ENCODE results near the gene STX4.
A peak's percentile ranks its signal among the peaks of the same experiment; 100 is the strongest.

STX4 gene, protein sequence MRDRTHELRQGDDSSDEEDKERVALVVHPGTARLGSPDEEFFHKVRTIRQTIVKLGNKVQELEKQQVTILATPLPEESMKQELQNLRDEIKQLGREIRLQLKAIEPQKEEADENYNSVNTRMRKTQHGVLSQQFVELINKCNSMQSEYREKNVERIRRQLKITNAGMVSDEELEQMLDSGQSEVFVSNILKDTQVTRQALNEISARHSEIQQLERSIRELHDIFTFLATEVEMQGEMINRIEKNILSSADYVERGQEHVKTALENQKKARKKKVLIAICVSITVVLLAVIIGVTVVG

DNA sequence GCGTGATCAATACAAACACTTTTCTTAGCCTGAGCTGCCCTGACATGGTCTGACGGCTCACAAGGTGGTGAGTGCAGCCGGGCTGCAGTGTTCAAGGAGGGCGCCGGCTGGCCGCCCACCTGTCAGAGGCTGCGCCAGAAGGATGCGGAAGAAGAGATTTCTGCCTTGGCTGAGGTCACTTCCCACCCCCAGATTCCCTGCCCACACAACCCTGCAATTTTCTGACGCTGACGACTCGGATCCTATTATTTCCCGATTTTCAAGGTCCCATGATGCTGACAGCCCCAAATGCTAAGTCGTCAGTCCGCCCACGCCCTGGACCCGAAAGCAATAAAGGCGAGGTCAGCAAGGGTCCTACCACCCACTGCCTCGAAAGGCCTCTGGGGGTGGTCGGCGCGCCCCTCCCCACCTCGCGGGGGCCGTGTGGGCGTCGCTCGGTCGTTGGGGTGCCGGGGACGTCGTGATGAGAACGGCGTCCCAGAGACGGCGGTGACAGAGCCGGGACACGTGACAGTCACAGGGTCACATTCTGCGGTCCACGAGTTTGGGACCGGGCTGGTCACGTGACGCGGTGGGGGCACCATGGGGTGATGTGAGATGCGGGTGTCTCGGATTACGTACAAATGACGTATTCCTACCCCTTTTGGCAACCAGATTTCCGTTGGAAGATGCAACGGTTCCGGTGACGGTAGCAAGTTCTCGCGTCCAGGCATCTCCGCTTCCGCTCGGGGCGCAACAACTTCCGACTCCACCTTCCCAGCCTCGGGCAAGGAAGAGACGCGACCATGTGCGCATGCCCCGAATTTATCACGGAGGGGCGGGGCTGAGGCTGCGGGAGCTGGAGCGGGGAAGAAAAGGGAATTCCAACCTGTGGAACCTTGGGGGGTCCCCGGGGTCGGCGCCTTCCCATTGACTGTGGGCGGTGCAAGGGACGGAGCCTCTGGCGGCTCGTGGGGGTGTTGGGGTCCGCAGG lies at the start of gene STX4:
STX4 (plus strand) TSS at position 823 of the 973 bp plus-strand sequence. CDS start 248 bp downstream, outside the sequence.
- peak; percentile 92 for DNase-seq (ENCODE audit: low spot score)

DNA sequence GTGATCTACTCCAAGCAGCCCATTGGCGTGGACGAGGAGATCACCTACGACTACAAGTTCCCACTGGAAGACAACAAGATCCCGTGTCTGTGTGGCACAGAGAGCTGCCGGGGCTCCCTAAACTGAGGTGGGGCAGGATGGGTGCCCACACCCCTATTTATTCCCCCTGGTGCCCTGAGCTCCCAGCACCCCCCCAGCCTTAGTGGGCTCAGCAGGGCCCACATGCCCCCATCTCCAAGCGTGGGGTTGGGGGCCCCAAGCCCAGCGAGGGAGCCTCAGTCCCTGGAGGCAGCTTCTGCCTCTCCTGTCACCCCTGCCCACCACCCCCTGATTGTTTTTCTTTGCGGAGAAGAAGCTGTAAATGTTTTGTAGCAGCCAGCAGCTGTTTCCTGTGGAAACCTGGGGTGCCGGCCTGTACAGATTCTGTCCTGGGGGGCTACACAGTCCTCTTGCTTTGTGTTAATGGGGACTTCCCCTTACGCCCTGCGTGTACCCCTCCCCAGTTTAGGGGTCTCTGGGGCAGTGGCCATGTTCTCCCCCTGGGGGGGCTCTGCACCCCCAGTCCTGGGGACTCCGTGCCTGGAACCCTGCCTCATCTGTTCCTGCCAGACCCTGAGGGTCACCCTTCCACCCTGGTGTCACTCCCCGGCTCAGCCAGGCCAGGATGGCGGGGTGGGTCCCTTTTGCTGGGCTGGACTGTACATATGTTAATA lies 49.3 kb upstream of the STX4 start:
- no peak for DNase-seq (ENCODE audit: low spot score)

DNA sequence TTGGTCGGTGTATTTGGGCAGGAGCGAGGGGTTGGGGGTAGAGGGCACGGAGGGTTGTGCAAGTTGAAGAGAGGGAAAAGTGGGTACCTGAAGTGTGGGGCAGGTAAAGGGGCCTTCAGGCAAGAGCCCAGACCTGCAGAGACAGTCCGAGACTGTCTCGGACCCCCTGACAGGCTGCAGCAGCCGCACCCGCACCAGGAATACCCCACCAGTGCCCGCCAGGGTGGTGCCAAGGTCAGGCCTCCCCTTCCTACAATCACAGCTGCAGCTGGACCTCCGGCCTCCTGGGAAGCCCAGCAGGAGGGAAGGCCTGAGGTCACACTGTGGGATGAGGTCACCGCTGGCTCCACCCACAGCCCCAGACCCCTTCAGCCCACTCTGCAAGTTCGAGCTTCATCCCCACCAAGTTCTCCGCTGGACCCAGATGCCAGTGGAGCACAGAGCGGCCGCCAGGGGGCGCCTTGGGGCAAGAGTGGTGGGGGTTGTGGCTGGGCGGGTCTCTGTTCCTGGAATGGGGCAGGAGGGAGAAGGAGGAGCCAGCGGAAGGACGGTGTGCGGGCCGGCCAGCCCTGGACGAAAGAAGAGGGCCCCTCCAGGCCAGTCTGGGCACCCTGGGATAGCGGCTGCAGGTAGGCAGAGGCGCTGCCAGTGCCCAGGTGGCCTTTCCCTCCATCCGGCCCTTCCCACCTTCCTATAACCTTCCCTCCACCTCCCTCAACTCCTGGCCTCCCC lies 48.5 kb upstream of the STX4 start, which contains the start of gene HSD3B7:
HSD3B7 (plus strand) TSS at position 539 of the 732 bp plus-strand sequence. CDS start 452 bp downstream, outside the sequence.
- peak; percentile 75 for DNase-seq (ENCODE audit: low spot score)

DNA sequence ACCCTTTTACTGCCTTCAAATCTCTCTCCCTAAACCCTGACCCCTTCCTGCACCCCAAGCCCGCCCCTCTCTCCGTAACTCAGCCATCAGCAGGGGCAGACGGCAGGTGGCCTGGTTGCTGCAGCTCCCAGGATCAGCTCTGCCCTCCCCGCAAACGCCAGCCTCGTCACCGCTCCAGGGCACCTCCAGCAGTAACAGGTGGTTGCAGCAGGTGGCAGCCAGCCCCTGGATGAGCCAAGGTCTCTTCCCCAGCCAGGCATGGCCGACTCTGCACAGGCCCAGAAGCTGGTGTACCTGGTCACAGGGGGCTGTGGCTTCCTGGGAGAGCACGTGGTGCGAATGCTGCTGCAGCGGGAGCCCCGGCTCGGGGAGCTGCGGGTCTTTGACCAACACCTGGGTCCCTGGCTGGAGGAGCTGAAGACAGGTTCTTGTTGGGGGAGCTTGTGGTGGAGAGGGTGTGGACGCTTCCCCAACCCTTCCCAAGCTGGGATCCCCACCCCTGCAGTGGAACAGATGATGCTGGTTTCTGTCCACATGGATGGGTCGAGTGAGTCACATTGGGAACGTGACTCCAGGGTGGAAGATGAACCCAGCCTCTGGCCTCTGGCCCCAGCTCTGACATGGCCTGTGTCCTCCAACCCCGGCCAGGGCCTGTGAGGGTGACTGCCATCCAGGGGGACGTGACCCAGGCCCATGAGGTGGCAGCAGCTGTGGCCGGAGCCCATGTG lies 47.8 kb upstream of the STX4 start:
- peak; percentile 83 for DNase-seq (ENCODE audit: low spot score)

DNA sequence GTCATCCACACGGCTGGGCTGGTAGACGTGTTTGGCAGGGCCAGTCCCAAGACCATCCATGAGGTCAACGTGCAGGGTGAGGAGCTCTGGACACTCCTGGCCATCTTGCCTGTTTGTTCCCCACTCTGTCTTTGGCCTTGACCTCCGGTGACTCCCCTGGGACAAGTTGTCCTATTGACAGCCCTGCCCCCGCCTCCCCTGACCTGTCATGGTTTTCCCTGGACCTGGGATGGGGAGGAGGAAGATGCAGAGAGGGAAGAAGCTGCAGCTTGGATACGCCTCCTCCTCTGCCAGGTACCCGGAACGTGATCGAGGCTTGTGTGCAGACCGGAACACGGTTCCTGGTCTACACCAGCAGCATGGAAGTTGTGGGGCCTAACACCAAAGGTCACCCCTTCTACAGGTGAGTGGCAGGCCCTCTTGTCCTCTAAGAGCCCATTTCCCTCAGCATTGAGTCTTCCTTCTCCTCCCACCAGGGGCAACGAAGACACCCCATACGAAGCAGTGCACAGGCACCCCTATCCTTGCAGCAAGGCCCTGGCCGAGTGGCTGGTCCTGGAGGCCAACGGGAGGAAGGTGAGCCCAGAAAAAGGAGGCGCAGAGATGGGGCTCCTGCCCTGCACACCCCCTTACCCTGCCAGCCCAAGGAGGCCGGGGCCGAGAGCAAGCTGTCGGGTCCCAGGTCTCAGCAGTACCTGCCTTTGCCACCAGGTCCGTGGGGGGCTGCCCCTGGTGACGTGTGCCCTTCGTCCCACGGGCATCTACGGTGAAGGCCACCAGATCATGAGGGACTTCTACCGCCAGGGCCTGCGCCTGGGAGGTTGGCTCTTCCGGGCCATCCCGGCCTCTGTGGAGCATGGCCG lies 47.0 kb upstream of the STX4 start:
- DNase-seq (ENCODE audit: low spot score) = no peak

DNA sequence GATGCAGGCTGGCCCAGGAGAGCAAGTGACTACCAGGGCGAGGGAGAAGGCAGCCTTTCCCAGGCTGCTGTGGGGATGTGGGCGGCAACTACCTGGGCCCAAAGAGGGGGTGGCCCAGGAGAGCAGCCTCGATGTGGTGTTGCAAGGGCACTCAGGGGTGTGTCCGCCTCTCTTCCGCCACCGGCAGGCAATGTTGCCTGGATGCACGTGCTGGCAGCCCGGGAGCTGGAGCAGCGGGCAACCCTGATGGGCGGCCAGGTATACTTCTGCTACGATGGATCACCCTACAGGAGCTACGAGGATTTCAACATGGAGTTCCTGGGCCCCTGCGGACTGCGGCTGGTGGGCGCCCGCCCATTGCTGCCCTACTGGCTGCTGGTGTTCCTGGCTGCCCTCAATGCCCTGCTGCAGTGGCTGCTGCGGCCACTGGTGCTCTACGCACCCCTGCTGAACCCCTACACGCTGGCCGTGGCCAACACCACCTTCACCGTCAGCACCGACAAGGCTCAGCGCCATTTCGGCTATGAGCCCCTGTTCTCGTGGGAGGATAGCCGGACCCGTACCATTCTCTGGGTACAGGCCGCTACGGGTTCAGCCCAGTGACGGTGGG lies 45.7 kb upstream of the STX4 start:
- DNase-seq (ENCODE audit: low spot score) = no peak

DNA sequence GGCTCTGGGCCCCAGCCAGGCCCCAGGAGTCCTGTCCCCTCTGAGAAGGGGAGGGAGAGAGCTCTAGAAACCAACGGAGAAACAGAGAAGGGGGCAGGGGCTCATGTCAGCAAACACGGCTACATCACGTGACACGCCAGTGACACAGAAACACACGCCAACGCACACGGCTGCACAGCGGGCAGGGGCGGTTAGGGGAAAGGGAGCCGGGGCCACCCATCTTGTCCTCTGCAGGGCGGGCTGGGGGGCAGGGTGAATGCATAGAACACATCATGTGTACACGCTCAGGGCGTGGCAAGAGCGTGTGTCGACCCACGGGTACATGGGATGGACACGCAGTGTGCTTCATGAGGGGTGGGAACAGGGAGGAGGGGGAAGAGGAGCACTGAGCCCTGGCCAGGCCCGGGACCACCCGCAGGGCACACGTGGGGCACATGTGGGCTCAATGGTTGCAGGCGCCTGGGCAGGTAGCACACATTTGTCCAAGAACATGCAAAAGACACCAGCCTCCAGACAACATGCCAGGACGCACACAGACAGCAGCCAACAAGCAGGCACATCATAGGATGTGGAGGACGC lies 43.8 kb upstream of the STX4 start:
- DNase-seq (ENCODE audit: low spot score) = no peak

DNA sequence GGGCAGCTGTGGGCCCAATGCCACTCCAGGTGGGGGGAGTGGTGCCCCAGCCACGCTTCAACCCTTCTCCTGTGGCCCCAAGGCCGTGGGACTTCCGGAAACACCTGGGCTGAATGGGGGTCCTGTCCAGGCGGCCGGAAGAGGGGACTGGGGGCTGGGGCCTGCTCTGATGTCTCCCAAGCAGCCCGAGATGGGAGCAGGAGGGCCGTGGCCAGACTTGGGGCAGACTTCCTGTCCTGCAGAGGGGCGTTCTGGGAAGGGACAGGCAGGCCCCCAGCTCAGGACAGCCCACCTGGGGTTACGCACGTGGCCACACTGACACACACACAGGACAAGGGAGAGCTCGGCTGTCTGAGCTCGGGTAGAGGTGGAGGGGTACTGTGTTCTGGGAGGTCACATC lies 43.3 kb upstream of the STX4 start:
- DNase-seq (ENCODE audit: low spot score) = no peak

DNA sequence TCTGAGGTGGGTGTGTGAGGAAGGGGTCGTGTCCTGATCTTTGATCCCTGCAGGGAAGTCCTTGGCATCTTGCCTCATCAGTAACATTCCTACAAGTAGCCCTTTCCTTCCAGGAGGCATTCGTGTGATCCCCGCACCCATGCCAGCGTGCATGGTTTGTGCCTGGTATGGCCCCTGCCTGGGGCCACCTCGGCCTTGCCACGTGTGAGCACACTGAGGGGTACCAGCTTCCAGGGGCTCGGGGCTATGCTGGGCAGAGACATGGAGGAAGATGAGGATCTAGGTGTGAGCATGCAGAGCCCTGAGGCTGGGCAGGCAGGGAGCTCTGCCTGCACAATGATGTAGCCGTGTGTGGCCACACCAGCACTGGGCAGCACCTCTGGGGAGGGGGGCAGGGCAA lies 42.3 kb upstream of the STX4 start:
- DNase-seq (ENCODE audit: low spot score) = no peak

DNA sequence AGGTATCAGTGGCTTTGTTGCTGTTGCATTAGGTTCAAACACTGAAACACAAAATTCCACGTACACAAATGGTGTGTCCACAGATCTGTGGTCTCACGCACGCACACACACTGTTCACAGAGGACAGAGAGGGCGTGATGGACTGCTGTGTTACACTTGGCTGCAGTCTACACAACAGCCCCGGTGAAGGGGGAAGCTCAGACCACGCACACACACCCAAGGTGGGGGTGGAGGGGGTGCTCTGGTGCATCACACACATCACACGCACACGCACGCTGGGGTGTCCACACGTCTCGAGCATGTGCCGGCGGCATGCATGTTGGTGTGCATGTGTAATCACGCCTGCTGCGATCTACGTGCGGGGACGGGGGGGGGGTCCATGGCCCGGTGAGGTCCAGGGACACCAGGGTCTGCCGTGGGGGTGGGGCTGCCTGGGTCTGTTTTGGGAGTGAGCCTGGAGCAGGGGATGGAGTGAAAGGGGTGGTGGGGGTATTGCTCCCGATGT lies 41.0 kb upstream of the STX4 start:
- DNase-seq (ENCODE audit: low spot score) = no peak

DNA sequence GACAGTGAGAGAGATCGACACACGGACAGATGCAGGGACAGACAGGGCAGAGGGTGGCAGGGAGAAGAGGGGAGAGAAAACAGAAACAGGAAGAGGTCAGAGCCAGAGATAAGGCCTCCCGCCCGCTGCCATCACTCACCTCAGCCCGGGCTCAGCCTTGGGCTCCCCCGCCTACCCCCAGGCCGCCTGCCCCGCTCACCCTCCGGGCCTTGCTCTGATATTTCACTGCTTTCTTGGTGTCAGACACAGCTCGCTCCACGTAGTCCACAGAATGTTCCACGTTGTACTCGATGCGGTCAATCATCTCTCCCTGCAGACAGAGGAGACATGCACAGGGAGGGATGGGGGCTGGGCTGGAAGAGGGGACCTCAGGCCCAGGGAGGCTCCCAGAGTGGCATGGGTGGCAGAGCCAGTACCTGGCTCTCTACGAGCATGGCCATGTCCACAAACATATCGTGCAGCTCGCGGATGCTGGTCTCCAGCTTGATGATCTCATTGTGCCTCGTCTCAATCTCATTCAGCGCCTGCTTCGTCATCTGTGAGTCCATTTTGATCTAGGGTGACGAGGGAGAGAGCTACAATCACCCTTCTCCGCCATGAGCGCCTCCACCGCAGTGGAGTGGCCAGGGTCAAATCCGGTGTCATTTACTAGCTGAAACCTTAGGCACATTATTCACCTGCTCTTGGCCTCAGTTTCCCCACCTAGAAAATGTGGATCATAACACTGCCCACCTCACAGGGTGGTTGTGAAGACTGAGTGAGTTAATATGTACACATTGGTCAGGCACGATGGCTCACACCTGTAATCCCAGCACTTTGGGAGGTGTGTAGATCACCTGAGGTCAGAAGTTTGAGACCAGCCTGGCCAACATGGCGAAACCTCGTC lies 40.2 kb upstream of the STX4 start:
- no peak for DNase-seq (ENCODE audit: low spot score)

DNA sequence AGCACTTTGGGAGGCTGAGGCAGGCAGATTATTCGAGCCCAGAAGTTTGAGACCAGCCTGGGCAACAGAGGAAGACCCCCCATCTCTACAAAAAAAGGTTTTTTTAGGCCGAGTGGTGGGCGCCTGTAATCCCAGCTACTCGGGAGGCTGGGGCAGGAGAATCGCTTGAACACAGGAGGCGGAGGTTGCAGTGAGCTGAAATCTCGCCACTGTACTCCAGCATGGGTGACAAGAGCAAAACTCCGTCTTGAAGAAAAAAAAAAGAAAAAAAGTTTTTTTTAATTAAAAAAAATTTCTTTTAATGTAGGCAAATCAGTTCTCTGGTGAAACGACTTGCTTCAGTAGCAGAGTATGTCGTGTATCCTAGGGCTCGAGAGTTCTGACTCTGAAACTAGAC lies 37.4 kb upstream of the STX4 start:
- no peak for DNase-seq (ENCODE audit: low spot score)

DNA sequence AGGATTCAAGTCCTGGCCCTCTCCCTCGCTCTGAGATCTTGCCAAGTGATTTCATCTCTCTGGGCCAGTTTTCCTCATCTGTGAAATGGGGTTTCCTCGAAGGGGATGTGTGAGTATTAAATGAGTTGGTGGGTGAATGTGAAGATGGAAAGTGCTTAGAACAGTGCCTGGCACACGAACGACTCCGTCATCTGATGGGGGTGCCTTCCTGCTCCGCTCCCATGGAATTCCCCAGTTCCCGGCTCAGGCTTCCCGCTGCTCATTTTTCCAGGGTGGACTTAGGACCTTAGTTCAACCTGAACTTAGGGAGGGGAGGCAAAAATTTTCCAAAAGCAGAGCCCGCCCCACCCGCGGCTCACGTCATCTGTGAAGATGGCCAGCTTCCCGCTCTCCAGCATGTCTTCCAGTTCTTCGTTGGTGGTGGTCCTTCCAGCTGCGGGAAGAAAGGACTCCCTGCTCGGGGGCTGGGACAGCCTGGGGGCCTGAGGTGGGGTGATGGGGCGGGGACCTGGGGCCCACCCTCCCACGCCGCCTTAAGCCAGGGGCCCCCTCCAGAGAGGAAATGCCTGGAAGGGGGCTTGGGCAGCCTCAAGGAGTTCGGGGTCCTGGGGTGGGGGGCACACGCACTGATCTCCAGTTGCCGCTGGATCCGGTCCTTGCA lies 36.9 kb upstream of the STX4 start:
- peak; percentile 50 for DNase-seq (ENCODE audit: low spot score)

DNA sequence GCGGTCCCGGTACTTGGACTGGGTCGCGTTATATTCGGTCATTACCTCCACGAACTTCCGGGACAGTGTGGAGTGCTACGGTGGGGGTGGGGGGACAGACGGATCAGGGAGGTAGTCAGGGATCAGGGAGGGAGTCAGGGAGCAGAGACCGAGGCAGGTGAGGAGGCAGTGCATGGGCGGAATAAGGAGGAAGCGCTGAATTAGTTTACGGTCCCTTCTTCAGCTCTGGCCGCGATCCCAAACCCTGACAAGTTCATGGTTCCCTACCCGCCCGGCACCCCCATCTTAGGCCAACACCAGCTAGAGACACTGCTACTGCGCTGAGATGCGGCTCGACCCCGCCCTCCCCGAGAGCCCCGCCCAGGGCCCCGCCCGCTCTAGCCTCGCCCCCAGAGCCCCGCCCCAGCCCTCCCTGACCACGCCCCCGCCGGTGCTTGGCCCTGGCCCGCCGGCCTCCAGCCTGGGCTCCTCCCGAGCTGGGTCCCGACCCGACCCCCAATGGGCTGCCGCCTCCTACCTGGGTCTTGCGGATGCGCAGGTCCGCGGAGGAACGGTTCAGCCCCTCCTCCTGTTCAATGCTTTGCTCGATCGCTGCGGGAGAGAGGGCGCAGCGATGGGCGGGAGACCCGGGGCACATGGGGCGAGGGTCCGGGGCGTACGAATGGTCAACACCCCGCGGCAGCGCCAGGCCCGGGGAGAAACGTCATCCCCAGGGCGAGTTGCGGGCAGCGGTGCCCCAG lies 36.2 kb upstream of the STX4 start:
- DNase-seq (ENCODE audit: low spot score) = peak; percentile 81

DNA sequence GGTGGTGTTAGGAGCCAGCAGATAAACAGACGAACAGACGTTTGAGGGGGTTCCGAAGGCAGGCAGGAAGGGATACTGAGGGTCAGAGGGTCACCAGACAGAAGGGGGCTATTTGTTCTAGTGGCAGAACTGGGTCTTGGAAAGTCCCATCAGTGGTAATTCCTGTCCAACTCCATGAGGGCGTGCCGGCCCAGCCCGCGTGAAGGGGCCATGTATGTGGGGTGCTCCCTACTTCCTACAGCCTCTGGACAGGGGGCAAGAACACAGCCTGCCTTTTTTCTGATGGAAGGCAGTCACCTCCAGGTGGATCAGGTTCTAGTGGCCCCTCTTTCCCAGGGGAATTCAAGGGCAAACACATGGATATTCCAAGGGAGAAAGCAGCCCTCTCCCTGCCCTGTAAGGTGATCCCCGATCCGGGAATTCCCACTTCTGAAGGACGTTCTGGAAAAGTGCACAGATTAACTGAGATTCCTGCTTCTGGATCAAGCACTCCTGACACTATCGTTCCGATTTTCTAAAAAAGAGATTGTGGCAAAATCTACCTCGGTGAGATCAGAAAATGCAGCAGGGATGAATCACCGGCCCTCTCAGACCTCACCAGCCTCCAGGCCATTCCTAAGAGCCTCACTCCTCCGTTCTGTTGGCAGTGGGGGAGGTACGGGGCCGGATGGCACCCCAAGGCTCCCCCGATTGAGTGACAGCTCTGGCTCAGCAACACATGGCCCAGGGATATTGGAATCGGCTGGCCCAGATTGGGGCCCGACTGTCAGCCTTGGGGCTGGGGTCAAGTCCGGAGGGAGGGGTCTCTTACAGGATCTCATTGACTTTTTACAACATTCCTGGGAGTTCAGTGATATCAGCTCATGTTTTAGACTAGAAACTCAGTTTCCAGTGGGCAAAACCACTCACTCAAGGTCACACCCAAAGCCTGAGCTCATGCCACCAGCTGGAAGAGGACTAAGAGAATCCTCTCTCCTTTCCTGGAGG lies 35.3 kb upstream of the STX4 start:
- DNase-seq (ENCODE audit: low spot score) = peak; percentile 57
